BJ (cell line): ENCODE measurements around the gene SDK1. TPM values are rescaled to one million over a fixed set of nuclear protein-coding genes. Genes with fewer than 3 reads are reported as not detected.

Source experiments
- CTCF ChIA-PET: fragments of 350-600 bp; formaldehyde crosslinking; extraction: SDS; loops from one replicate; lab custom pipeline; 2021; ENCODE audit warnings: antibody characterized with exemption, inconsistent platforms; lab: Yijun Ruan, JAX
- POLR2A ChIA-PET: fragments of 300-600 bp; sonication (Branson Sonifier 250); formaldehyde crosslinking; extraction: SDS; loops from one replicate; lab custom pipeline; 2021; ENCODE audit warnings: antibody characterized with exemption; lab: Charles Lee
- DNase-seq: peaks from one replicate; pipeline ENCODE4 v3.0.0-alpha.2; 2011; ENCODE audit warnings: low read depth
- H3K27me3 ChIP-seq: 2 replicates; pipeline ENCODE4 v1.6.0; 2011; ENCODE audit warnings: low read length; ENCODE audit not compliant: control insufficient read depth, insufficient read depth
- H3K36me3 ChIP-seq: 2 replicates; pipeline ENCODE4 v1.5.1; 2011; ENCODE audit warnings: low read length; ENCODE audit not compliant: control insufficient read depth, insufficient read depth
- H3K4me3 ChIP-seq: 2 replicates; pipeline ENCODE4 v1.5.1; 2011; ENCODE audit warnings: low read depth, mild to moderate bottlenecking, control low read depth, low read length
- CTCF ChIP-seq: IDR thresholded peaks from 2 replicates; pipeline ENCODE4 v1.5.1; 2011; ENCODE audit warnings: low read depth, mild to moderate bottlenecking, control low read depth, inconsistent platforms, low read length, moderate library complexity; ENCODE audit not compliant: insufficient read depth
- polyA plus RNA-seq: library from polyadenylated mRNA; depleted of rRNA; stranded (reverse); fragments of >200 nt; gene quantifications from 2 replicates; pipeline ENCODE4 v1.2.3, GENCODE V29; 2011

Gene SDK1
- polyA plus RNA-seq, 1 experiment = 0.01 TPM

GRCh38 chr7:4189131-4189570 is 888.1 kb downstream of the SDK1 start:
- POLR2A ChIA-PET = no interaction called here

GRCh38 chr7:4190010-4190981 is 889.2 kb downstream of the SDK1 start:
- CTCF ChIA-PET = no interaction called here
- DNase-seq = no peak
- no peak for TF ChIP-seq CTCF
- no peaks in the 10 kb centered on the region for H3K36me3 ChIP-seq
- POLR2A ChIA-PET = no interaction called here
- H3K27me3 ChIP-seq = no peaks in the 10 kb centered on the region
- H3K4me3 ChIP-seq = no peak overlapping the region

More at GRCh38 chr7:4189131-4189570, 888.1 kb downstream of the SDK1 start:
- no peaks in the 10 kb centered on the region for H3K36me3 ChIP-seq
- no peaks in the 10 kb centered on the region for H3K27me3 ChIP-seq
- H3K4me3 ChIP-seq = no peak overlapping the region
- DNase-seq = no peak
- CTCF ChIA-PET = no interaction called here
- no peak for TF ChIP-seq CTCF

DNA sequence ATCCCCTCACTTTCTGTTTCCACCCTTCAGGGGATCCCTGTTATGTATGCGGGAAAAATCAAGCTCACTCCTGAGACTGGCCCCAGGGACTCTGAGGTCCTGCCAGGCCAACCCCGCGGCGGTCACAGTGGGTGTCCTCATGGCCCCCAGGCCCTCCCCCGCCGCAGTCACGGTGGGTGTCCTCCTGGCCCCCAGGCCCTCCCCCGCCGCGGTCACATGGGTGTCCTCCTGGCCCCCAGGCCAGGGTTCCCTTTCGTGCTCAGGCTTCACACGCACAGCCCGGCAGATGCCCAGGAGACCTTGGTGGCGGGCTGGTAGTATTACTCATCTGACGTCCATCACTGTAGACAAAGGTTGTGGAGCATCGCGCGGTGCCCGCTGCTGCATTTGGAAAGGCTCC is 890.0 kb downstream of the SDK1 start:
- H3K4me3 ChIP-seq = no peak overlapping the region
- no peak for DNase-seq
- no peaks in the 10 kb centered on the region for H3K36me3 ChIP-seq
- no peaks in the 10 kb centered on the region for H3K27me3 ChIP-seq
- TF ChIP-seq CTCF = no peak
- POLR2A ChIA-PET = no interaction called here
- CTCF ChIA-PET = no interaction called here

- no peak for TF ChIP-seq CTCF
- POLR2A ChIA-PET = no interaction called here
- CTCF ChIA-PET = no interaction called here
- Histone ChIP-seq H3K27me3 (no peaks in the 10 kb centered on the region), H3K36me3 (no peaks in the 10 kb centered on the region), H3K4me3 (no peak overlapping the region)
- DNase-seq = no peak
Measured at GRCh38 chr7:4191525-4191924, 890.5 kb downstream of the SDK1 start.

- Histone ChIP-seq H3K4me3 (no peak overlapping the region), H3K27me3 (no peaks in the 10 kb centered on the region), H3K36me3 (no peaks in the 10 kb centered on the region)
- no peak for TF ChIP-seq CTCF
- CTCF ChIA-PET = no interaction called here
- POLR2A ChIA-PET = no interaction called here
- no peak for DNase-seq
Measured at GRCh38 chr7:4195660-4196059, 894.6 kb downstream of the SDK1 start.
